HEK293 (cell line): ENCODE data around the gene RANGAP1.

Experiments
- ZNF302 ChIP-seq: fragments of 450-650 bp; formaldehyde crosslinking; IDR thresholded peaks from 2 replicates; pipeline ENCODE4 v1.5.1; 2016; ENCODE audit warnings: missing biosample characterization, missing genetic modification characterization, low read depth
- TF ChIP-seq, protein P1 (sequence below): fragments of 450-650 bp; formaldehyde crosslinking; IDR thresholded peaks from 2 replicates; pipeline ENCODE4 v1.5.1; 2016; ENCODE audit warnings: missing biosample characterization, missing genetic modification characterization

DNA sequence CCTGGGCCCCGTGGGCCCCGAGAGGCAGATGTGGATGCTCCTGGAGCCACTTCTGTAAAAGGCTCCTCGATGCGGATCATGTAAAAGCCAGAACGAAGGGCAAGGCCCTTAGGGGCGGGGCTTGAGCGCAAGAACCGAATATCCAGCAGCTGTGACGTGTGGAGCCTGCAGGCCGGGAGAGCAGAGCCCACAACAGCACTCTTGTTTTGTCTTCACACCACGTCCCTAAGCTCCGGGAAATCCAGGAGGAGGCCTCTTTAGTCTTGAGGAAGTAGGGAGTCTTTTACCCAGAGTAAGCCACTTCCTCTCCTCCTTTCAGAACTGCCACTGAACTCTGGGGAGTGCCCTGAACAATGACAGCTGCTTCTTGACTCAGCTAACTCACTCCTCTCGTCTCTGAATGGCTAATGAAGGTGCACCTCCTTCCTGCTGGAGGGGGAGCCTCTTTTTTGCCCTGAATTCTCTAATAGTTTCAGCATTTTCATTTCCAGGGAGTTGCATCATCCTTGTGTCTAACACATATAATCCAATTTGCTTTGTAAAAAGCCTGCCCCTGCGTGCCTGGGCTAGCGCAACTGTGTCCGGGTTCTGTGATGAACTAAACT lies 68.3 kb downstream of the RANGAP1 start:
- TF ChIP-seq, protein P1, sequence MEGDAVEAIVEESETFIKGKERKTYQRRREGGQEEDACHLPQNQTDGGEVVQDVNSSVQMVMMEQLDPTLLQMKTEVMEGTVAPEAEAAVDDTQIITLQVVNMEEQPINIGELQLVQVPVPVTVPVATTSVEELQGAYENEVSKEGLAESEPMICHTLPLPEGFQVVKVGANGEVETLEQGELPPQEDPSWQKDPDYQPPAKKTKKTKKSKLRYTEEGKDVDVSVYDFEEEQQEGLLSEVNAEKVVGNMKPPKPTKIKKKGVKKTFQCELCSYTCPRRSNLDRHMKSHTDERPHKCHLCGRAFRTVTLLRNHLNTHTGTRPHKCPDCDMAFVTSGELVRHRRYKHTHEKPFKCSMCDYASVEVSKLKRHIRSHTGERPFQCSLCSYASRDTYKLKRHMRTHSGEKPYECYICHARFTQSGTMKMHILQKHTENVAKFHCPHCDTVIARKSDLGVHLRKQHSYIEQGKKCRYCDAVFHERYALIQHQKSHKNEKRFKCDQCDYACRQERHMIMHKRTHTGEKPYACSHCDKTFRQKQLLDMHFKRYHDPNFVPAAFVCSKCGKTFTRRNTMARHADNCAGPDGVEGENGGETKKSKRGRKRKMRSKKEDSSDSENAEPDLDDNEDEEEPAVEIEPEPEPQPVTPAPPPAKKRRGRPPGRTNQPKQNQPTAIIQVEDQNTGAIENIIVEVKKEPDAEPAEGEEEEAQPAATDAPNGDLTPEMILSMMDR (tag by site-specific recombination): no peak
- no peak for TF ChIP-seq ZNF302 (tag by site-specific recombination)
